BJ (cell line): ENCODE data around the gene DDX39B. TPM values are rescaled to one million over a fixed set of nuclear protein-coding genes. Genes with fewer than 3 reads are reported as not detected.
"Not testable (repeated sequence)": the region's sequence is repeated elsewhere in the genome, so short reads cannot be mapped to it uniquely, and the experiment has no call there.

ENCODE experiments used
- CTCF ChIA-PET: fragments of 350-600 bp; formaldehyde crosslinking; extraction: SDS; loops from one replicate; lab custom pipeline; 2021; ENCODE audit warnings: antibody characterized with exemption, inconsistent platforms; lab: Yijun Ruan, JAX
- POLR2A ChIA-PET: fragments of 300-600 bp; sonication (Branson Sonifier 250); formaldehyde crosslinking; extraction: SDS; loops from one replicate; lab custom pipeline; 2021; ENCODE audit warnings: antibody characterized with exemption; lab: Charles Lee
- DNase-seq: peaks from one replicate; pipeline ENCODE4 v3.0.0-alpha.2; 2011; ENCODE audit warnings: low read depth
- H3K27me3 ChIP-seq: 2 replicates; pipeline ENCODE4 v1.6.0; 2011; ENCODE audit warnings: low read length; ENCODE audit not compliant: control insufficient read depth, insufficient read depth
- H3K36me3 ChIP-seq: 2 replicates; pipeline ENCODE4 v1.5.1; 2011; ENCODE audit warnings: low read length; ENCODE audit not compliant: control insufficient read depth, insufficient read depth
- H3K4me3 ChIP-seq: 2 replicates; pipeline ENCODE4 v1.5.1; 2011; ENCODE audit warnings: low read depth, mild to moderate bottlenecking, control low read depth, low read length
- CTCF ChIP-seq: IDR thresholded peaks from 2 replicates; pipeline ENCODE4 v1.5.1; 2011; ENCODE audit warnings: low read depth, mild to moderate bottlenecking, control low read depth, inconsistent platforms, low read length, moderate library complexity; ENCODE audit not compliant: insufficient read depth
- polyA plus RNA-seq: library from polyadenylated mRNA; depleted of rRNA; stranded (reverse); fragments of >200 nt; gene quantifications from 2 replicates; pipeline ENCODE4 v1.2.3, GENCODE V29; 2011

DDX39B gene
- polyA plus RNA-seq, 1 experiment, result 584 TPM

GRCh38 chr6:31490115-31490873 lies 51.5 kb downstream of the DDX39B start:
- DNase-seq, result no peak
- no peak for TF ChIP-seq CTCF
- POLR2A ChIA-PET, result no interaction called here
- Histone ChIP-seq H3K4me3 (no peak overlapping the region), H3K36me3 (no peaks in the 10 kb centered on the region), H3K27me3 (no peaks in the 10 kb centered on the region)
- CTCF ChIA-PET, result no interaction called here

DNA sequence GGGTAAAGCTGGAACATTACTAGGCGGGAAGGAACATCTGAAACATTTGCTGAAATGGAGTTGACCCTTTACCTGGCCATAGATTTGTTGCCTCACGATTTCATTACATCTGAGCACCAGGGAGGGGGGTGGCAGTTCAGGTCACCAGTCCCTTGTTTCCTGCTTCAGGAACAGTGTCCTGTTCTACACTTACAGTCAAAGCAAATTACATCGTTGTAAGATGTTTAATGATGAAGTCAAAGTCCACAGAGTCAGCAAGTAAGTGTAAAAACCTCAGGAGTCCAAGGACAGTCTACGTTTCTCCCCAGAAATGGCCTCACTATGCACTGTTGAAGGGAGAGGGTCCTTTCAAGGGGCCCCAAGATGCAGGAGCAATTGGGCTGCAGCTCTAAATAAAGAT lies 52.7 kb downstream of the DDX39B start:
- ChIA-PET POLR2A (no interaction called here), CTCF (interaction anchor here (1.1 kb wide), 1 partner anchor 52 kb away, joined by 4 read pairs; the partner anchor contains the start of gene DDX39B)
- Histone ChIP-seq H3K27me3 (no peaks in the 10 kb centered on the region), H3K36me3 (no peaks in the 10 kb centered on the region), H3K4me3 (no peak overlapping the region)
- DNase-seq, result no peak
- TF ChIP-seq CTCF, result no peak

GRCh38 chr6:31487674-31488073 lies 54.1 kb downstream of the DDX39B start:
- DNase-seq, H3K4me3 ChIP-seq, H3K36me3 ChIP-seq, POLR2A ChIA-PET, H3K27me3 ChIP-seq: not testable (repeated sequence)
- CTCF ChIA-PET, result interaction anchor here (1.6 kb wide), 1 partner anchor 59 kb away, joined by 3 read pairs; the partner anchor contains the start of gene ATP6V1G2

DNA sequence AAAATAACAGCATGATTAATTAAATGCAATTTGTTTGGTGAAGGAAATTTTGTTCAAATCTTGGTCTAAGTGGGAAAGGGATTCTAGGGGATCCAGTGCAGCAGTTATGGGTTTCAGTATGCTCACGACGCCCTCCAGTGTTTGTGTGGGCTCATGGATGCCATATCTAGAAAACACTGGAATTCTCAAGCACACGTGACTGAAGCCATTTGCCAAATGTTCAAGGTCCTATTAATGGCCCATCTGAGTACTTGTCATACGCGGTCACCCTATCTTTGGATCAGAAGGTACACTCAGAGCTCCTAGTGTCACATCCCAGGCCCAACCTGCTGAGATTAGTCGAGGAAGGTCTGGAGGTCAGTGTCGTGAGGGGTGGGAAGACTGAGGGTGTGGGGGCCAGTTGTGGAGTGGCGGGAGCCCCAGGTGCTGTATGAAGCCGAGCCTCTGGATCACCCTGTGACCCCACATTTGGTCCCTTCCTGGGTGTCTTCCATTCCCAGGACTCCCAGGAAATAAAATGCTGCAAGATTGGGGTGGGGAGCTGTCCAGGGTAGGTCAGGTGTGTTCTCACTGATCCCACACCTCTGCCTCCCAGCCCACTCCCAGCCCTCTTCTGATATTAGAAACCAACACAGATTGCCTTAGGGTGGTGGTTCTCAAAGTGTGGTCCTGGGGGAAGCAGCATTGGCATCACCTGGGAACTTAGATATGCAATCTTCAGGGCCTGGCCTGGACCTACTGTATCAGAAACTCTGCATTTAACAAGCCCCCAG lies 55.6 kb downstream of the DDX39B start:
- H3K36me3 ChIP-seq, POLR2A ChIA-PET, H3K27me3 ChIP-seq, H3K4me3 ChIP-seq, DNase-seq: not testable (repeated sequence)
- CTCF ChIA-PET, result interaction anchor here (1.1 to 1.6 kb wide), 3 partner anchors 60 to 92 kb away, joined by 3 read pairs; partner anchors contain the start of gene ATP6V1G2

DNA sequence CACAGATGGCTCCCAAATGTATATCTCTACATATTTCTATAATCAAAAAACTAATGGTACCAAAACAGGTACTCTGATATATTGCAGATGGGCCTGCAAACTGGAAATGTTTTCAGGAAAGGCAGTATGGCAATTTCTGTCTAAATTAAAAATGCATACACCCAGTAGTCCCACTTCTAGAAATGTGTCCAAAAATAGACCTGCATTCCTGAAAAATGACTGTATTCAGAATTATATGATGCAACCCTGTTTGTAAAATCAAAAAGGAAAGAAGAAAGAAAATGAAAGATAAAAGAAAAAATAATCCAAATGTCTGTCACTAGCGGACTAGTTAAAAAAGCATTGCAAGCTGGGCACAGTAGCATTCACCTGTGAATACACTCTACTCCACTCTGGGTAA lies 56.7 kb downstream of the DDX39B start:
- Histone ChIP-seq H3K4me3 (no peak overlapping the region), H3K36me3 (no peaks in the 10 kb centered on the region), H3K27me3 (no peaks in the 10 kb centered on the region)
- POLR2A ChIA-PET, result no interaction called here
- TF ChIP-seq CTCF, result no peak
- DNase-seq, result no peak
- CTCF ChIA-PET, result interaction anchor here (1.5 kb wide), 1 partner anchor 118 kb away, joined by 3 read pairs; no protein-coding TSS in a partner anchor

- no peak overlapping the region for H3K4me3 ChIP-seq
- CTCF ChIA-PET, result interaction anchor here (0.8 to 1.2 kb wide), 2 partner anchors 11 to 41 kb away, joined by 3 to 4 read pairs; no protein-coding TSS in a partner anchor
- TF ChIP-seq CTCF, result no peak
- DNase-seq, result no peak
- no peaks in the 10 kb centered on the region for H3K36me3 ChIP-seq
- peaks cover 5% of the 10 kb centered on the region for H3K27me3 ChIP-seq
- POLR2A ChIA-PET, result interaction anchor here (0.6 kb wide), 1 partner anchor 84 kb away, joined by 12 read pairs; no protein-coding TSS in a partner anchor
Measured at GRCh38 chr6:31483392-31483791, 58.4 kb downstream of the DDX39B start.
